ENCODE results near the gene SPTBN5.

- TF ChIP-seq, protein P1, sequence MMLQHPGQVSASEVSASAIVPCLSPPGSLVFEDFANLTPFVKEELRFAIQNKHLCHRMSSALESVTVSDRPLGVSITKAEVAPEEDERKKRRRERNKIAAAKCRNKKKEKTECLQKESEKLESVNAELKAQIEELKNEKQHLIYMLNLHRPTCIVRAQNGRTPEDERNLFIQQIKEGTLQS (IDR thresholded peaks at IDR 0.05) = no peak
- TF ChIP-seq POLR2AphosphoS5 (IDR thresholded peaks at IDR 0.05; ENCODE audit: low read depth, low read length) (no peak), EZH2 (IDR thresholded peaks at IDR 0.05) (no peak), EZH2phosphoT487 (IDR thresholded peaks at IDR 0.05; ENCODE audit: borderline replicate concordance) (no peak), ZFX (IDR thresholded peaks at IDR 0.05) (no peak), POLR2A (IDR thresholded peaks at IDR 0.05; ENCODE audit: borderline replicate concordance, extremely low read depth, insufficient read depth, insufficient read length) (no peak), SRF (IDR thresholded peaks at IDR 0.05; ENCODE audit: low read depth) (no peak), CEBPB (IDR thresholded peaks at IDR 0.05; ENCODE audit: low read depth) (no peak), TCF7L2 (IDR thresholded peaks at IDR 0.05; ENCODE audit: borderline replicate concordance, extremely low read depth, insufficient read depth, insufficient read length) (no peak)
- TF ChIP-seq, protein P2, sequence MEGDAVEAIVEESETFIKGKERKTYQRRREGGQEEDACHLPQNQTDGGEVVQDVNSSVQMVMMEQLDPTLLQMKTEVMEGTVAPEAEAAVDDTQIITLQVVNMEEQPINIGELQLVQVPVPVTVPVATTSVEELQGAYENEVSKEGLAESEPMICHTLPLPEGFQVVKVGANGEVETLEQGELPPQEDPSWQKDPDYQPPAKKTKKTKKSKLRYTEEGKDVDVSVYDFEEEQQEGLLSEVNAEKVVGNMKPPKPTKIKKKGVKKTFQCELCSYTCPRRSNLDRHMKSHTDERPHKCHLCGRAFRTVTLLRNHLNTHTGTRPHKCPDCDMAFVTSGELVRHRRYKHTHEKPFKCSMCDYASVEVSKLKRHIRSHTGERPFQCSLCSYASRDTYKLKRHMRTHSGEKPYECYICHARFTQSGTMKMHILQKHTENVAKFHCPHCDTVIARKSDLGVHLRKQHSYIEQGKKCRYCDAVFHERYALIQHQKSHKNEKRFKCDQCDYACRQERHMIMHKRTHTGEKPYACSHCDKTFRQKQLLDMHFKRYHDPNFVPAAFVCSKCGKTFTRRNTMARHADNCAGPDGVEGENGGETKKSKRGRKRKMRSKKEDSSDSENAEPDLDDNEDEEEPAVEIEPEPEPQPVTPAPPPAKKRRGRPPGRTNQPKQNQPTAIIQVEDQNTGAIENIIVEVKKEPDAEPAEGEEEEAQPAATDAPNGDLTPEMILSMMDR (IDR thresholded peaks at IDR 0.05 in 2 of 3, conservative IDR thresholded peaks at IDR 0.05 in 1 of 3; ENCODE audit: borderline replicate concordance in 1 of 3, insufficient read depth in 1 of 3, low read depth in 2 of 3, low read length in 2 of 3) = no peak
These were observed 37.1 kb downstream of the SPTBN5 start for GRCh38 chr15:41856716-41857115.

Data from HCT116 (cell line).